ENCODE measurements around the gene HMCN1.

HMCN1 gene

GRCh38 chr1:185971688-185972087, 237.5 kb downstream of the HMCN1 start:
- Histone ChIP-seq H2AFZ (ENCODE audit: low read depth, low read length, severe bottlenecking) (no peak overlapping the region), H3K27ac (ENCODE audit: low read depth, low read length) (no peak overlapping the region), H3K9ac (ENCODE audit: low read length) (no peak overlapping the region), H3K9me2 (replicated peaks; ENCODE audit: insufficient read depth, low read length) (no peaks in the 10 kb centered on the region), H3K4me2 (ENCODE audit: low read depth, low read length, poor library complexity, severe bottlenecking) (no peak overlapping the region), H3K27me3 (ENCODE audit: low read length) (no peaks in the 10 kb centered on the region), H3K9me3 (ENCODE audit: insufficient read depth, low read length) (no peaks in the 10 kb centered on the region), H3K36me3 (ENCODE audit: low read length) (no peaks in the 10 kb centered on the region), H3K79me2 (ENCODE audit: insufficient read depth, low read length) (no peaks in the 10 kb centered on the region), H3K4me3 (ENCODE audit: insufficient read depth, low read length, poor library complexity, severe bottlenecking) (no peak overlapping the region), H4K20me1 (ENCODE audit: low read depth, low read length) (no peaks in the 10 kb centered on the region), H3F3A (ENCODE audit: insufficient read depth) (no peaks in the 10 kb centered on the region)
- no peak for TF ChIP-seq EZH2phosphoT487 (conservative IDR thresholded peaks at IDR 0.05; ENCODE audit: low read length)
- TF ChIP-seq, protein P1, sequence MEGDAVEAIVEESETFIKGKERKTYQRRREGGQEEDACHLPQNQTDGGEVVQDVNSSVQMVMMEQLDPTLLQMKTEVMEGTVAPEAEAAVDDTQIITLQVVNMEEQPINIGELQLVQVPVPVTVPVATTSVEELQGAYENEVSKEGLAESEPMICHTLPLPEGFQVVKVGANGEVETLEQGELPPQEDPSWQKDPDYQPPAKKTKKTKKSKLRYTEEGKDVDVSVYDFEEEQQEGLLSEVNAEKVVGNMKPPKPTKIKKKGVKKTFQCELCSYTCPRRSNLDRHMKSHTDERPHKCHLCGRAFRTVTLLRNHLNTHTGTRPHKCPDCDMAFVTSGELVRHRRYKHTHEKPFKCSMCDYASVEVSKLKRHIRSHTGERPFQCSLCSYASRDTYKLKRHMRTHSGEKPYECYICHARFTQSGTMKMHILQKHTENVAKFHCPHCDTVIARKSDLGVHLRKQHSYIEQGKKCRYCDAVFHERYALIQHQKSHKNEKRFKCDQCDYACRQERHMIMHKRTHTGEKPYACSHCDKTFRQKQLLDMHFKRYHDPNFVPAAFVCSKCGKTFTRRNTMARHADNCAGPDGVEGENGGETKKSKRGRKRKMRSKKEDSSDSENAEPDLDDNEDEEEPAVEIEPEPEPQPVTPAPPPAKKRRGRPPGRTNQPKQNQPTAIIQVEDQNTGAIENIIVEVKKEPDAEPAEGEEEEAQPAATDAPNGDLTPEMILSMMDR (IDR thresholded peaks at IDR 0.05; ENCODE audit: insufficient read depth, low read length, poor library complexity, severe bottlenecking), result no peak

- Histone ChIP-seq H4K20me1 (ENCODE audit: low read depth, low read length) (no peaks in the 10 kb centered on the region), H2AFZ (ENCODE audit: low read depth, low read length, severe bottlenecking) (no peak overlapping the region), H3K4me3 (ENCODE audit: insufficient read depth, low read length, poor library complexity, severe bottlenecking) (no peak overlapping the region), H3K9me2 (replicated peaks; ENCODE audit: insufficient read depth, low read length) (no peaks in the 10 kb centered on the region), H3K79me2 (ENCODE audit: insufficient read depth, low read length) (no peaks in the 10 kb centered on the region), H3K27ac (ENCODE audit: low read depth, low read length) (no peak overlapping the region), H3K9ac (ENCODE audit: low read length) (no peak overlapping the region), H3K9me3 (ENCODE audit: insufficient read depth, low read length) (no peaks in the 10 kb centered on the region), H3F3A (ENCODE audit: insufficient read depth) (no peaks in the 10 kb centered on the region), H3K4me2 (ENCODE audit: low read depth, low read length, poor library complexity, severe bottlenecking) (no peak overlapping the region), H3K36me3 (ENCODE audit: low read length) (no peaks in the 10 kb centered on the region), H3K27me3 (ENCODE audit: low read length) (no peaks in the 10 kb centered on the region)
- TF ChIP-seq, protein P1 (IDR thresholded peaks at IDR 0.05; ENCODE audit: insufficient read depth, low read length, poor library complexity, severe bottlenecking), result no peak
- no peak for TF ChIP-seq EZH2phosphoT487 (conservative IDR thresholded peaks at IDR 0.05; ENCODE audit: low read length)
Measured at GRCh38 chr1:185972096-185972850, 238.1 kb downstream of the HMCN1 start.

DNA sequence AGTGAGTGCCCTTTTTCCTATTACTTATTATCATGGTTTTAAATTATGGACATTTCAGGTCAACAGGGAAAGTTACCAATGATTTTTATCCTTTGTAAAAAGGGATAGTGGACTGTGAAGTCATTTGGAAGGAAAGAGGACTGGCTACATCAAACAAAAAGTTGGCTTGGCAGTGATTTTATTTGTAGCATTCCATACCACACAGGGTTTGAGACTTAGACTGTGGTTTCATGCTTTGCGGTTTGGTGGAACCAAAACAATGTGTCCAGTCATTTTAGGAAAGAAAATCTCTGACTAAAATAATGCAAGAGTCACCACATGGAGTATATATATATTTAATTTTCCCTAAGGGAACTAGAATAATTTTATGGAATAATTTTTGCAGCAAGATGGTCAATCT, 239.5 kb downstream of the HMCN1 start:
- no peaks in the 10 kb centered on the region for H3K27me3 ChIP-seq (ENCODE audit: low read length)
- H3K79me2 ChIP-seq (ENCODE audit: insufficient read depth, low read length), result no peaks in the 10 kb centered on the region
- H3K27ac ChIP-seq (ENCODE audit: low read depth, low read length), result no peak overlapping the region
- no peak overlapping the region for H3K4me2 ChIP-seq (ENCODE audit: low read depth, low read length, poor library complexity, severe bottlenecking)
- no peak overlapping the region for H2AFZ ChIP-seq (ENCODE audit: low read depth, low read length, severe bottlenecking)
- H3K4me3 ChIP-seq (ENCODE audit: insufficient read depth, low read length, poor library complexity, severe bottlenecking), result no peak overlapping the region
- no peak overlapping the region for H3K9ac ChIP-seq (ENCODE audit: low read length)
- no peaks in the 10 kb centered on the region for H3K9me3 ChIP-seq (ENCODE audit: insufficient read depth, low read length)
- no peaks in the 10 kb centered on the region for H3F3A ChIP-seq (ENCODE audit: insufficient read depth)
- no peaks in the 10 kb centered on the region for H3K9me2 ChIP-seq (replicated peaks; ENCODE audit: insufficient read depth, low read length)
- H4K20me1 ChIP-seq (ENCODE audit: low read depth, low read length), result no peaks in the 10 kb centered on the region
- no peaks in the 10 kb centered on the region for H3K36me3 ChIP-seq (ENCODE audit: low read length)
- no peak for TF ChIP-seq EZH2phosphoT487 (conservative IDR thresholded peaks at IDR 0.05; ENCODE audit: low read length)
- TF ChIP-seq, protein P1 (IDR thresholded peaks at IDR 0.05; ENCODE audit: insufficient read depth, low read length, poor library complexity, severe bottlenecking), result no peak
